ENCODE results near the gene FGF1. TPM values are rescaled to one million over a fixed set of nuclear protein-coding genes. Genes with fewer than 3 reads are reported as not detected.

The FGF1 gene
- total RNA-seq, 1 experiment from 2014 or later, result 3.2 TPM

- H3K9ac ChIP-seq (ENCODE audit: extremely low read depth, insufficient read length, low read length), result no peak overlapping the region
- no peak overlapping the region for H2BK20ac ChIP-seq (ENCODE audit: low read depth, low read length, poor library complexity, severe bottlenecking)
- Mint-ChIP-seq H3K36me3 (ENCODE audit: insufficient read depth in 1 of 3, low read depth in 3 of 3) (peaks cover 0 to 4% (median 4%) of the 10 kb centered on the region in 3 experiments; a peak in 3 of 7 replicates), H3K27me3 (ENCODE audit: low read depth) (no peaks in the 10 kb centered on the region; the same call in none of the 2 replicates), H3K4me3 (no peak overlapping the region), H3K27ac (no peak overlapping the region), H3K9me3 (no peaks in the 10 kb centered on the region), H3K4me1 (peaks cover 21 to 22% of the 10 kb centered on the region in 2 experiments)
- no peak overlapping the region for H3T11ph ChIP-seq (ENCODE audit: low read length)
- no peak overlapping the region for H2AFZ ChIP-seq (ENCODE audit: low read length)
- no peaks in the 10 kb centered on the region for H3K9me3 ChIP-seq (ENCODE audit: control insufficient read depth, low read depth, low read length)
- no peak for DNase-seq
- no peak overlapping the region for H3K14ac ChIP-seq (ENCODE audit: insufficient read depth, low read length)
- H2BK5ac ChIP-seq (ENCODE audit: insufficient read length, low read length), result no peak overlapping the region
- H3K4ac ChIP-seq (ENCODE audit: low read depth, low read length), result no peak overlapping the region
- H3K27ac ChIP-seq (ENCODE audit: insufficient read length, low read depth, low read length), result no peak overlapping the region
- H3K18ac ChIP-seq (ENCODE audit: insufficient read length, low read depth, low read length), result no peak overlapping the region
- no peaks in the 10 kb centered on the region for H3K27me3 ChIP-seq (ENCODE audit: insufficient read depth, low read length)
- no peak overlapping the region for H3K23ac ChIP-seq (ENCODE audit: insufficient read length, low read depth, low read length)
- H2BK15ac ChIP-seq (ENCODE audit: low read depth, low read length), result no peak overlapping the region
- H3K79me1 ChIP-seq (ENCODE audit: insufficient read depth, low read depth, low read length, poor library complexity, severe bottlenecking), result no peaks in the 10 kb centered on the region
- no peak overlapping the region for H3K4me2 ChIP-seq (ENCODE audit: insufficient read depth, insufficient read length, low read length)
- H3K4me1 ChIP-seq (ENCODE audit: insufficient read depth, low read length), result peaks cover 4% of the 10 kb centered on the region; the same call in 1 of the 2 replicates
- H3K56ac ChIP-seq (ENCODE audit: insufficient read length, low read depth, low read length), result no peak overlapping the region
- no peak overlapping the region for H4K5ac ChIP-seq (ENCODE audit: insufficient read length, low read depth, low read length)
- H3K79me2 ChIP-seq (ENCODE audit: insufficient read depth, low read length), result no peaks in the 10 kb centered on the region
- WGBS (ENCODE audit: extremely low coverage, insufficient read length, low lambda C conversion rate), result no CpG with 5 or more reads among the region's 6 CpGs
- H2AK5ac ChIP-seq (ENCODE audit: insufficient read length, low read length), result no peak overlapping the region
- H4K20me1 ChIP-seq (ENCODE audit: control insufficient read depth, insufficient read depth, insufficient read length), result no peaks in the 10 kb centered on the region
- no peak overlapping the region for H4K8ac ChIP-seq (replicated peaks; ENCODE audit: insufficient read length, low read depth, low read length)
- H2BK120ac ChIP-seq (ENCODE audit: low read depth, low read length, poor library complexity, severe bottlenecking), result no peak overlapping the region
- no peak overlapping the region for H4K91ac ChIP-seq (ENCODE audit: insufficient read length, low read depth, low read length)
- no peak overlapping the region for H2BK12ac ChIP-seq (ENCODE audit: insufficient read length, low read depth, low read length)
- H3K23me2 ChIP-seq (ENCODE audit: insufficient read length, low read depth, low read length, poor library complexity, severe bottlenecking), result no peaks in the 10 kb centered on the region
- TF ChIP-seq CTCF (conservative IDR thresholded peaks at IDR 0.05), result no peak
These were observed 17.6 kb downstream of the FGF1 start for GRCh38 chr5:142668336-142668735.
